Measurements from ENCODE around the gene MUTYH.
"Not testable (repeated sequence)": the region's sequence is repeated elsewhere in the genome, so short reads cannot be mapped to it uniquely, and the experiment has no call there.

GRCh38 chr1:45291002-45291401 lies 49.2 kb downstream of the MUTYH start:
- not testable (repeated sequence) for TF ChIP-seq POLR2AphosphoS5 (IDR thresholded peaks at IDR 0.05; ENCODE audit: low read depth, low read length); JUN (IDR thresholded peaks at IDR 0.05; ENCODE audit: low read depth, low read length); CTCF (IDR thresholded peaks at IDR 0.05; ENCODE audit: control extremely low read depth in 1 of 3, insufficient read depth in 1 of 3, low read depth in 1 of 3, low read length in 3 of 3)
